ENCODE measurements around the gene ATOH8. TPM values are rescaled to one million over a fixed set of nuclear protein-coding genes. Genes with fewer than 3 reads are reported as not detected.
"Not testable (repeated sequence)": the region's sequence is repeated elsewhere in the genome, so short reads cannot be mapped to it uniquely, and the experiment has no call there.

Gene ATOH8
- total RNA-seq, 1 donor from 2014 or later: 1.8 TPM

- TF ChIP-seq CTCF (IDR thresholded peaks at IDR 0.05; ENCODE audit: unreplicated experiment): no peak
- no peak overlapping the region for H3K27ac Mint-ChIP-seq (ENCODE audit: unreplicated experiment)
Measured at GRCh38 chr2:85713836-85714235, 40.0 kb upstream of the ATOH8 start.

GRCh38 chr2:85714421-85714820 is 39.4 kb upstream of the ATOH8 start:
- H3K9me3 Mint-ChIP-seq (ENCODE audit: unreplicated experiment); DNase-seq (ENCODE audit: low spot score); H3K4me3 Mint-ChIP-seq (ENCODE audit: unreplicated experiment); H3K27me3 Mint-ChIP-seq (ENCODE audit: unreplicated experiment); H3K27ac Mint-ChIP-seq (ENCODE audit: unreplicated experiment); H3K36me3 Mint-ChIP-seq (ENCODE audit: low read depth, unreplicated experiment): not testable (repeated sequence)
- peaks cover 30% of the 10 kb centered on the region for H3K4me1 Mint-ChIP-seq (ENCODE audit: unreplicated experiment)

More at GRCh38 chr2:85713836-85714235, 40.0 kb upstream of the ATOH8 start:
- DNase-seq (ENCODE audit: low spot score): no peak
- Mint-ChIP-seq H3K36me3 (ENCODE audit: low read depth, unreplicated experiment) (no peaks in the 10 kb centered on the region), H3K27me3 (ENCODE audit: unreplicated experiment) (peaks cover 8% of the 10 kb centered on the region), H3K9me3 (ENCODE audit: unreplicated experiment) (no peaks in the 10 kb centered on the region), H3K4me3 (ENCODE audit: unreplicated experiment) (no peak overlapping the region), H3K4me1 (ENCODE audit: unreplicated experiment) (peaks cover 34% of the 10 kb centered on the region)

GRCh38 chr2:85714841-85715240 is 39.0 kb upstream of the ATOH8 start:
- Mint-ChIP-seq H3K4me3 (ENCODE audit: unreplicated experiment) (no peak overlapping the region), H3K36me3 (ENCODE audit: low read depth, unreplicated experiment) (no peaks in the 10 kb centered on the region), H3K27ac (ENCODE audit: unreplicated experiment) (no peak overlapping the region), H3K4me1 (ENCODE audit: unreplicated experiment) (peaks cover 25% of the 10 kb centered on the region), H3K27me3 (ENCODE audit: unreplicated experiment) (peaks cover 8% of the 10 kb centered on the region), H3K9me3 (ENCODE audit: unreplicated experiment) (no peaks in the 10 kb centered on the region)
- DNase-seq (ENCODE audit: low spot score): no peak
- TF ChIP-seq CTCF (IDR thresholded peaks at IDR 0.05; ENCODE audit: unreplicated experiment): no peak

GRCh38 chr2:85716346-85716914 is 37.4 kb upstream of the ATOH8 start:
- no peak overlapping the region for H3K4me3 Mint-ChIP-seq (ENCODE audit: unreplicated experiment)
- no peaks in the 10 kb centered on the region for H3K36me3 Mint-ChIP-seq (ENCODE audit: low read depth, unreplicated experiment)
- no peak overlapping the region for H3K27ac Mint-ChIP-seq (ENCODE audit: unreplicated experiment)
- DNase-seq (ENCODE audit: low spot score): no peak
- peaks cover 10% of the 10 kb centered on the region for H3K4me1 Mint-ChIP-seq (ENCODE audit: unreplicated experiment)
- H3K27me3 Mint-ChIP-seq (ENCODE audit: unreplicated experiment): no peaks in the 10 kb centered on the region
- TF ChIP-seq CTCF (IDR thresholded peaks at IDR 0.05; ENCODE audit: unreplicated experiment): no peak
- no peaks in the 10 kb centered on the region for H3K9me3 Mint-ChIP-seq (ENCODE audit: unreplicated experiment)

GRCh38 chr2:85717308-85718008 is 36.3 kb upstream of the ATOH8 start:
- Mint-ChIP-seq H3K27ac (ENCODE audit: unreplicated experiment) (no peak overlapping the region), H3K36me3 (ENCODE audit: low read depth, unreplicated experiment) (no peaks in the 10 kb centered on the region), H3K9me3 (ENCODE audit: unreplicated experiment) (no peaks in the 10 kb centered on the region), H3K4me3 (ENCODE audit: unreplicated experiment) (no peak overlapping the region), H3K4me1 (ENCODE audit: unreplicated experiment) (peaks cover 4% of the 10 kb centered on the region), H3K27me3 (ENCODE audit: unreplicated experiment) (no peaks in the 10 kb centered on the region)
- no peak for TF ChIP-seq CTCF (IDR thresholded peaks at IDR 0.05; ENCODE audit: unreplicated experiment)
- no peak for DNase-seq (ENCODE audit: low spot score)
